Psoas muscle (tissue), 8 donors: ENCODE data around the gene PRMT9. TPM values are rescaled to one million over a fixed set of nuclear protein-coding genes. Genes with fewer than 3 reads are reported as not detected.

ENCODE experiments used
- ATAC-seq, 4 donors: fragments of 200-7000 bp; cut with Tn5 transposase; one replicate each; pipeline ENCODE4 v1.9.1; 2020; ENCODE audit warnings: moderate library complexity in 3 of 4, mild to moderate bottlenecking in 2 of 4
- DNase-seq, 2 donors: peaks; one replicate each; pipeline ENCODE4 v3.0.0-alpha.2; 2020
- H3K27ac ChIP-seq: fragments of 200-600 bp; one replicate; pipeline ENCODE4 v1.8.0; 2022
- H3K27me3 ChIP-seq, 3 donors: fragments of 200-600 bp in 1 of 3; one replicate each; pipeline versions ENCODE4 v1.6.1 to v1.8.0; 2013 to 2022; ENCODE audit warnings: low read length in 2 of 3, mild to moderate bottlenecking in 2 of 3, moderate library complexity in 1 of 3; ENCODE audit not compliant: insufficient read depth in 3 of 3
- H3K36me3 ChIP-seq, 2 donors: fragments of 200-600 bp in 1 of 2; one replicate each; pipeline versions ENCODE4 v1.6.1 to v1.8.0; 2013 to 2022; ENCODE audit warnings: low read depth in 1 of 2, mild to moderate bottlenecking in 1 of 2, moderate library complexity in 1 of 2; ENCODE audit not compliant: insufficient read depth in 1 of 2
- H3K4me1 ChIP-seq: fragments of 200-600 bp; one replicate; pipeline ENCODE4 v1.8.0; 2022
- H3K4me3 ChIP-seq: fragments of 200-600 bp; one replicate; pipeline ENCODE4 v1.8.0; 2022; ENCODE audit warnings: mild to moderate bottlenecking
- H3K9me3 ChIP-seq: fragments of 200-600 bp; one replicate; pipeline ENCODE4 v1.8.0; 2022
- WGBS, 3 donors: extraction: QIAGEN DNeasy Blood & Tissue Kit; methylation state at CpG; one replicate each; pipeline versions ENCODE4 v1.1.6 to v1.1.7; 2013; 5-methylcytosine and 5-hydroxymethylcytosine counted together
- intact Hi-C, 2 donors: fragments of 100-400 bp; cut with DNase I; formaldehyde crosslinking; loops; one replicate each; pipeline versions ENCODE4 v1.11.0 to v1.14.2; 2022
- polyA plus RNA-seq, 3 donors: library from polyadenylated mRNA; stranded (reverse); fragments of 200-250 nt; gene quantifications; one replicate each; pipeline ENCODE4 v1.2.3, GENCODE V29; 2013
- total RNA-seq, 4 donors: library from RNA; stranded (reverse); fragmentation: NEBNext Ultra II Directional in 2 of 4; extraction: Animal tissue kit (Norgen Biotek cat#: 25700) in 2 of 4; gene quantifications; one replicate each; pipeline versions ENCODE4 v1.2.1 to v1.2.4, GENCODE V29; 2021 to 2023
- TF ChIP-seq, protein P1 (sequence below): fragments of 200-600 bp; IDR thresholded peaks from one replicate; pipeline ENCODE4 v1.8.0; 2022; ENCODE audit warnings: antibody characterized with exemption
- donor health status: healthy with polysubstance abuse.
- donor health status: DM: no; HTN: no; CAD: no; lungs with moderate emphysema.
- donor health status: Bipolar disorder and iron deficiency.
- donor health status: healthy.
- donor health status: DM: yes; HTN: yes; CAD: no.
- donor health status: DM: no; HTN: no; CAD: no.
- donor health status: DM: no; HTN: no; CAD: no.
- donor health status: DM: yes; HTN: yes; CAD: no.

The PRMT9 gene
- total and polyA plus RNA-seq, 7 donors, result 1.8 to 5.8 (median 4.3) TPM

GRCh38 chr4:147691820-147692219 lies 7.9 kb upstream of the PRMT9 start:
- Histone ChIP-seq H3K9me3 (no peaks in the 10 kb centered on the region), H3K36me3 (no peaks in the 10 kb centered on the region), H3K4me3 (no peak overlapping the region), H3K27ac (no peak overlapping the region), H3K27me3 (no peaks in the 10 kb centered on the region), H3K4me1 (no peaks in the 10 kb centered on the region)
- WGBS, 3 donors, result 83 to 87% (median 85%) methylated on average over 2 of the region's 2 CpGs
- TF ChIP-seq, protein P1, sequence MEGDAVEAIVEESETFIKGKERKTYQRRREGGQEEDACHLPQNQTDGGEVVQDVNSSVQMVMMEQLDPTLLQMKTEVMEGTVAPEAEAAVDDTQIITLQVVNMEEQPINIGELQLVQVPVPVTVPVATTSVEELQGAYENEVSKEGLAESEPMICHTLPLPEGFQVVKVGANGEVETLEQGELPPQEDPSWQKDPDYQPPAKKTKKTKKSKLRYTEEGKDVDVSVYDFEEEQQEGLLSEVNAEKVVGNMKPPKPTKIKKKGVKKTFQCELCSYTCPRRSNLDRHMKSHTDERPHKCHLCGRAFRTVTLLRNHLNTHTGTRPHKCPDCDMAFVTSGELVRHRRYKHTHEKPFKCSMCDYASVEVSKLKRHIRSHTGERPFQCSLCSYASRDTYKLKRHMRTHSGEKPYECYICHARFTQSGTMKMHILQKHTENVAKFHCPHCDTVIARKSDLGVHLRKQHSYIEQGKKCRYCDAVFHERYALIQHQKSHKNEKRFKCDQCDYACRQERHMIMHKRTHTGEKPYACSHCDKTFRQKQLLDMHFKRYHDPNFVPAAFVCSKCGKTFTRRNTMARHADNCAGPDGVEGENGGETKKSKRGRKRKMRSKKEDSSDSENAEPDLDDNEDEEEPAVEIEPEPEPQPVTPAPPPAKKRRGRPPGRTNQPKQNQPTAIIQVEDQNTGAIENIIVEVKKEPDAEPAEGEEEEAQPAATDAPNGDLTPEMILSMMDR, result no peak
- intact Hi-C loops, result no loop called here
- no peak for ATAC-seq
- DNase-seq, result no peak

DNA sequence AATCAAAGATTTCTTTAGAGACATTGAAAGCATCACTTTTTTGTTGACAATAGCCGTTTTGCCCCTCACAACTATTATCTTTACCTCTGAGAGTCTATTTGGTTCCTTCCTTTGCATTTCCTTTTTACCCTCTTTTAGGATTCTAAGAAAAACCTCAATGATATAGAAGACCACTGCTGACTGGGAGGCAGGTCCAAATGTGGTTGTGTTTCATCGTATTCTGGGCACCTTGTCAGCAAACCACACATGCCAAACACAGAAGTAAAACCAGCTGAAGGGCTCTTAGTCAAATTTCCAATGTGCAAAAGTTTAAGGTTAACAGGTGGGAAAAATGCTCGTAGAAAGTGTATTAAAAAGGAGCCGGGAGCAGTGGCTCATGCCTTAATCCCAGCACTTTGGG lies 5.1 kb upstream of the PRMT9 start:
- Histone ChIP-seq H3K36me3 (no peaks in the 10 kb centered on the region), H3K4me1 (no peaks in the 10 kb centered on the region), H3K27me3 (no peaks in the 10 kb centered on the region), H3K27ac (no peak overlapping the region), H3K4me3 (no peak overlapping the region), H3K9me3 (no peaks in the 10 kb centered on the region)
- TF ChIP-seq, protein P1, result no peak
- ATAC-seq (no peak), DNase-seq (no peak)
- intact Hi-C loops, result no loop called here
- WGBS, 3 donors, result 33 to 51% (median 50%) methylated on average over 4 of the region's 4 CpGs

GRCh38 chr4:147683188-147683591 lies 773 bp downstream of the PRMT9 start:
- ATAC-seq (peak; percentile 36 to 63 (median 40)), DNase-seq (no peak)
- intact Hi-C loops, result no loop called here
- peak overlapping the region; percentile 93 for H3K27ac ChIP-seq
- no peaks in the 10 kb centered on the region for H3K27me3 ChIP-seq
- peaks cover 3% of the 10 kb centered on the region for H3K4me1 ChIP-seq
- H3K4me3 ChIP-seq, result peak overlapping the region; percentile 84
- no peaks in the 10 kb centered on the region for H3K36me3 ChIP-seq
- H3K9me3 ChIP-seq, result no peaks in the 10 kb centered on the region
- TF ChIP-seq, protein P1, result no peak
- 1 to 2% (median 2%) methylated on average over 10 of the region's 10 CpGs for WGBS, 3 donors

DNA sequence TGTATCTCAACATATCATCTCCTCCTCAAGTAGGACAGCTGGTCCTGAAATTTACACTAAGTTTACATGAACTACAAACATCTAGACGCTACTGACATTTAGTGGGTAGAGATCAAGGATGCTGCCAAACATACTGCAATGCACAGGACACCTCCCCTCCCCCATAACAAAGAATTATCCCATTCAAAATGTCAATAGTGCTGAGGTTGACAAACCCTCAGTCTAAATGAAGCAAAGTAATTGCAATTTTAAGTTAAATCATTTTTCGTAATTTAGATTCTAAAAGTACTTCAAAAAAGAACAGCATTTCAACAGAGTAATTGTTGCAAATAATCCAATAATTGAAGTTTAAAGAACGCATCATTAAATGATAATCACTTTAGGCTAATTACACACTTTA lies 1.2 kb downstream of the PRMT9 start:
- H3K4me3 ChIP-seq, result peak overlapping the region; percentile 84
- peak overlapping the region; percentile 93 for H3K27ac ChIP-seq
- H3K9me3 ChIP-seq, result no peaks in the 10 kb centered on the region
- H3K4me1 ChIP-seq, result peaks cover 3% of the 10 kb centered on the region
- WGBS, 3 donors, result 44 to 64% (median 51%) methylated on average over 3 of the region's 3 CpGs
- no peaks in the 10 kb centered on the region for H3K27me3 ChIP-seq
- intact Hi-C loops, result no loop called here
- TF ChIP-seq, protein P1, result no peak
- H3K36me3 ChIP-seq, result no peaks in the 10 kb centered on the region
- DNase-seq (no peak), ATAC-seq (no peak)

- Histone ChIP-seq H3K9me3 (no peaks in the 10 kb centered on the region), H3K27ac (no peak overlapping the region), H3K4me1 (peaks cover 3% of the 10 kb centered on the region), H3K4me3 (no peak overlapping the region), H3K36me3 (no peaks in the 10 kb centered on the region), H3K27me3 (no peaks in the 10 kb centered on the region)
- intact Hi-C loops, result no loop called here
- no peak for ATAC-seq
- TF ChIP-seq, protein P1, result no peak
- DNase-seq, result no peak
- 76 to 85% (median 83%) methylated on average over 12 of the region's 12 CpGs for WGBS, 3 donors
Observed at GRCh38 chr4:147678796-147679549, 5.0 kb downstream of the PRMT9 start.
